Sigmoid colon (tissue), 7 donors: ENCODE measurements around the gene BANF1. TPM values are rescaled to one million over a fixed set of nuclear protein-coding genes. Genes with fewer than 3 reads are reported as not detected.

ENCODE experiments used
- DNase-seq: peaks from one replicate; pipeline ENCODE4 v3.0.0-alpha.2; 2019
- H3K27ac ChIP-seq, 4 donors: fragments of 200-600 bp; sonication (generic); one replicate each; pipeline ENCODE4 v1.5.1; 2016 to 2019; ENCODE audit warnings: mild to moderate bottlenecking in 1 of 4
- H3K27me3 ChIP-seq, 3 donors: fragments of 200-600 bp; sonication (generic); one replicate each; pipeline ENCODE4 v1.5.1; 2019; ENCODE audit warnings: mild to moderate bottlenecking in 1 of 3
- H3K36me3 ChIP-seq, 4 donors: fragments of 200-600 bp; sonication (generic); one replicate each; pipeline ENCODE4 v1.5.1; 2016 to 2019
- H3K4me1 ChIP-seq, 4 donors: fragments of 200-600 bp; sonication (generic); one replicate each; pipeline ENCODE4 v1.5.1; 2017 to 2019
- H3K4me3 ChIP-seq, 4 donors: fragments of 200-600 bp; sonication (generic); one replicate each; pipeline ENCODE4 v1.5.1; 2017 to 2019; ENCODE audit warnings: mild to moderate bottlenecking in 2 of 4, moderate library complexity in 1 of 4
- H3K9me3 ChIP-seq, 4 donors: fragments of 200-600 bp in 3 of 4; sonication (generic) in 3 of 4; one replicate each; pipeline versions ENCODE4 v1.5.1 to v1.6.1; 2013 to 2019
- CTCF ChIP-seq, 4 experiments: fragments of 450-650 bp in 3 of 4; fragments of 200-600 bp in 1 of 4; IDR thresholded peaks; one replicate each; pipeline ENCODE4 v1.5.1; 2016 to 2019; ENCODE audit warnings: antibody characterized with exemption in 4 of 4, mild to moderate bottlenecking in 3 of 4, moderate library complexity in 2 of 4
- EP300 ChIP-seq, 4 donors: sonication (generic); formaldehyde crosslinking; IDR thresholded peaks; one replicate each; pipeline ENCODE4 v1.6.1; 2017; ENCODE audit warnings: antibody characterized with exemption in 4 of 4
- POLR2A ChIP-seq, 2 donors: fragments of 450-650 bp; IDR thresholded peaks; one replicate each; pipeline ENCODE4 v1.6.1; 2016; ENCODE audit warnings: antibody characterized with exemption in 2 of 2, mild to moderate bottlenecking in 2 of 2, moderate library complexity in 2 of 2
- POLR2AphosphoS5 ChIP-seq, 4 donors: sonication (generic); formaldehyde crosslinking; IDR thresholded peaks; one replicate each; pipeline ENCODE4 v1.6.1; 2017; ENCODE audit warnings: antibody characterized with exemption in 4 of 4
- WGBS, 2 donors: extraction: QIAGEN DNeasy Blood & Tissue Kit; methylation state at CpG; one replicate each; pipeline ENCODE4 v1.1.7; 2013; 5-methylcytosine and 5-hydroxymethylcytosine counted together
- intact Hi-C: fragments of 100-400 bp; cut with DNase I; formaldehyde crosslinking; loops from one replicate; pipeline ENCODE4 v1.15.1; 2023
- polyA plus RNA-seq, 3 donors: library from polyadenylated mRNA; stranded (reverse); fragments of 200-250 nt; gene quantifications; one replicate each; pipeline ENCODE4 v1.2.3, GENCODE V29; 2013
- total RNA-seq, 4 donors: library from RNA; depleted of rRNA; stranded (reverse); fragments of >200 nt; gene quantifications; one replicate each; pipeline ENCODE4 v1.1.0, GENCODE V29; 2016
- donor health status: healthy with polysubstance abuse.
- donor health status: Bipolar disorder and iron deficiency.
- donor health status: healthy.

BANF1 gene
- total and polyA plus RNA-seq, 7 donors, result 40.4 to 150 (median 76.4) TPM

GRCh38 chr11:65988791-65989592, 13.3 kb upstream of the BANF1 start:
- DNase-seq, result peak; percentile 94
- 9 to 23% methylated on average over 10 of the region's 10 CpGs for WGBS, 2 donors
- H3K36me3 ChIP-seq, result no peaks in the 10 kb centered on the region
- intact Hi-C loops, result loop anchor here (1.0 to 10.0 kb wide), 3 partner anchors 105 to 284 kb away; no protein-coding TSS in a partner anchor
- no peak for TF ChIP-seq EP300 (IDR thresholded peaks at IDR 0.05)
- TF ChIP-seq CTCF (IDR thresholded peaks at IDR 0.05), result peak; percentile 87 to 98 (median 94)
- TF ChIP-seq POLR2A (IDR thresholded peaks at IDR 0.05), result no peak
- TF ChIP-seq POLR2AphosphoS5 (IDR thresholded peaks at IDR 0.05), result peak in 3 of 4 donors; percentile 21 to 61 (median 48)
- no peaks in the 10 kb centered on the region for H3K4me1 ChIP-seq
- H3K27me3 ChIP-seq, result no peaks in the 10 kb centered on the region
- no peaks in the 10 kb centered on the region for H3K9me3 ChIP-seq
- H3K4me3 ChIP-seq, result no peak overlapping the region
- peak overlapping the region in 3 of 4 donors; percentile 25 to 38 (median 31) for H3K27ac ChIP-seq

GRCh38 chr11:65992056-65992455, 10.2 kb upstream of the BANF1 start:
- Histone ChIP-seq H3K36me3 (peaks cover 0 to 6% (median 2%) of the 10 kb centered on the region in 4 donors), H3K27ac (no peak overlapping the region), H3K9me3 (no peaks in the 10 kb centered on the region), H3K27me3 (no peaks in the 10 kb centered on the region), H3K4me1 (no peaks in the 10 kb centered on the region), H3K4me3 (no peak overlapping the region)
- TF ChIP-seq POLR2A (IDR thresholded peaks at IDR 0.05) (no peak), CTCF (IDR thresholded peaks at IDR 0.05) (no peak), EP300 (IDR thresholded peaks at IDR 0.05) (no peak), POLR2AphosphoS5 (IDR thresholded peaks at IDR 0.05) (no peak)
- whole genome bisulfite sequencing, 2 donors, result 86 to 90% methylated on average over 5 of the region's 5 CpGs
- no peak for DNase-seq
- intact Hi-C loops, result no loop called here

- WGBS, 2 donors, result 88 to 90% methylated on average over 2 of the region's 2 CpGs
- intact Hi-C loops, result no loop called here
- TF ChIP-seq CTCF (IDR thresholded peaks at IDR 0.05), result no peak
- TF ChIP-seq EP300 (IDR thresholded peaks at IDR 0.05), result no peak
- no peak for TF ChIP-seq POLR2A (IDR thresholded peaks at IDR 0.05)
- TF ChIP-seq POLR2AphosphoS5 (IDR thresholded peaks at IDR 0.05), result no peak
Observed at GRCh38 chr11:65997286-65997685, 5.0 kb upstream of the BANF1 start.

GRCh38 chr11:66002648-66003225, 434 bp downstream of the BANF1 start:
- 0 to 1% methylated on average over 40 of the region's 40 CpGs for WGBS, 2 donors
- Histone ChIP-seq H3K27me3 (no peaks in the 10 kb centered on the region), H3K36me3 (peaks cover 26 to 50% (median 31%) of the 10 kb centered on the region in 4 donors), H3K4me1 (peaks cover 0 to 31% (median 26%) of the 10 kb centered on the region in 4 donors), H3K27ac (peak overlapping the region; percentile 86 to 94 (median 92)), H3K9me3 (no peaks in the 10 kb centered on the region), H3K4me3 (peak overlapping the region; percentile 66 to 85 (median 72))
- intact Hi-C loops, result loop anchor here (1.0 to 5.0 kb wide), 3 partner anchors 41 to 115 kb away; partner anchors contain the start of genes FIBP, SART1 and SF3B2
- peak; percentile 82 for DNase-seq
- TF ChIP-seq POLR2AphosphoS5 (IDR thresholded peaks at IDR 0.05) (peak in 2 of 4 donors; percentile 4 to 32), CTCF (IDR thresholded peaks at IDR 0.05) (no peak), EP300 (IDR thresholded peaks at IDR 0.05) (no peak), POLR2A (IDR thresholded peaks at IDR 0.05) (no peak)

More at GRCh38 chr11:65997286-65997685, 5.0 kb upstream of the BANF1 start:
- no peaks in the 10 kb centered on the region for H3K27me3 ChIP-seq
- peaks cover 28 to 40% (median 30%) of the 10 kb centered on the region in 4 donors for H3K36me3 ChIP-seq
- no peak overlapping the region for H3K4me3 ChIP-seq
- H3K9me3 ChIP-seq, result no peaks in the 10 kb centered on the region
- no peak for DNase-seq
- peaks cover 0 to 22% (median 17%) of the 10 kb centered on the region in 4 donors for H3K4me1 ChIP-seq
- H3K27ac ChIP-seq, result no peak overlapping the region
